Activated CD4-positive, alpha-beta T cell treated with anti-CD3 and anti-CD28 coated beads, Interleukin-2, amount 10 ng/mL, durations not matched to agents 24 days and 14 days (primary cell): ENCODE data around the gene OSBPL10. TPM values are rescaled to one million over a fixed set of nuclear protein-coding genes. Genes with fewer than 3 reads are reported as not detected.

Experiments used
- DNase-seq: peaks from one replicate; pipeline ENCODE4 v3.0.0; 2022
- H3K27ac Mint-ChIP-seq: one replicate; pipeline ENCODE4 v1.8.0; 2022; ENCODE audit warnings: mild to moderate bottlenecking, mixed read lengths
- H3K27me3 Mint-ChIP-seq: one replicate; pipeline ENCODE4 v1.8.0; 2022; ENCODE audit warnings: mixed read lengths
- H3K36me3 Mint-ChIP-seq: one replicate; pipeline ENCODE4 v1.8.0; 2022; ENCODE audit warnings: low read depth, mild to moderate bottlenecking, mixed read lengths
- H3K4me1 Mint-ChIP-seq: one replicate; pipeline ENCODE4 v1.8.0; 2021; ENCODE audit warnings: mixed read lengths
- H3K4me3 Mint-ChIP-seq: one replicate; pipeline ENCODE4 v1.8.0; 2022; ENCODE audit warnings: mild to moderate bottlenecking, moderate library complexity, mixed read lengths
- H3K9me3 Mint-ChIP-seq: one replicate; pipeline ENCODE4 v1.8.0; 2021; ENCODE audit warnings: mixed read lengths
- intact Hi-C: fragments of 100-400 bp; cut with micrococcal nuclease; formaldehyde crosslinking; loops from one replicate; pipeline ENCODE4 v1.15.1; 2023
- total RNA-seq: library from RNA; stranded (reverse); gene quantifications from 2 replicates; pipeline ENCODE4 v1.2.3, GENCODE V29; 2022

OSBPL10 gene
- total RNA-seq, 1 donor from 2014 or later, result 14.5 TPM

GRCh38 chr3:31772272-31772671, 208.8 kb downstream of the OSBPL10 start:
- no peaks in the 10 kb centered on the region for H3K9me3 Mint-ChIP-seq
- H3K4me1 Mint-ChIP-seq, result peaks cover 42% of the 10 kb centered on the region
- H3K27me3 Mint-ChIP-seq, result no peaks in the 10 kb centered on the region
- no peak for DNase-seq
- H3K4me3 Mint-ChIP-seq, result no peak overlapping the region
- intact Hi-C loops, result loop anchor here (1.0 to 5.0 kb wide), 5 partner anchors 16 to 519 kb away; no protein-coding TSS in a partner anchor
- peak overlapping the region; percentile 87 for H3K27ac Mint-ChIP-seq
- peaks cover 3% of the 10 kb centered on the region for H3K36me3 Mint-ChIP-seq

DNA sequence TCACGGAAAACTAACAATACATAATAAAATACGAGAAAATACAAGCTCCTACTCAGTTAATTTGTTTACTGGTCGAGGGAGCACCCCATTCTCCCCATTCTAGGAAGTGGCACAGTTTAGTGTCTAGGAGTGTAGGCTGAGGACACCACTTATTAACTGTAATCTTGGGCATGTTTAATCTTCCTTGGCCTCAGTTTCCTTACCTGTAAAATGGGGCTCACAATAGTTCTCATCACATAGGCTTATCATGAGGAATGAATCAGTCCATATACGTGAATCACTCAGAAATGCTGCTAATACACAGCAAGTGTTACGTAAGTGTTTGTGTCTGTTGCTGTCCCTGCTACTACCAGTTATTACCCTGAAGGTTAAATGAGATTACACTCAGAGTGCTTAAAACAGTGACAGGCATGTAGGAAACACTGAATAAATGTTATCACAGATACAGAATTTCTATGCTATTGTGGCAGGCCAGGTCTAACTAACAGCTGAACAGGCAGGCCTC, 210.2 kb downstream of the OSBPL10 start:
- intact Hi-C loops, result loop anchor here (5.0 kb wide), 2 partner anchors 146 to 371 kb away; no protein-coding TSS in a partner anchor
- DNase-seq, result no peak
- Mint-ChIP-seq H3K36me3 (no peaks in the 10 kb centered on the region), H3K9me3 (no peaks in the 10 kb centered on the region), H3K4me3 (no peak overlapping the region), H3K27ac (no peak overlapping the region), H3K4me1 (peaks cover 49% of the 10 kb centered on the region), H3K27me3 (no peaks in the 10 kb centered on the region)

- H3K36me3 Mint-ChIP-seq, result no peaks in the 10 kb centered on the region
- no peaks in the 10 kb centered on the region for H3K9me3 Mint-ChIP-seq
- peak; percentile 88 for DNase-seq
- no peak overlapping the region for H3K27ac Mint-ChIP-seq
- intact Hi-C loops, result loop anchor here (2.0 to 5.0 kb wide), 3 partner anchors 158 to 1001 kb away; no protein-coding TSS in a partner anchor
- peak overlapping the region; percentile 9 for H3K4me3 Mint-ChIP-seq
- peaks cover 54% of the 10 kb centered on the region for H3K4me1 Mint-ChIP-seq
- H3K27me3 Mint-ChIP-seq, result no peaks in the 10 kb centered on the region
Observed at GRCh38 chr3:31768479-31769125, 212.5 kb downstream of the OSBPL10 start.

DNA sequence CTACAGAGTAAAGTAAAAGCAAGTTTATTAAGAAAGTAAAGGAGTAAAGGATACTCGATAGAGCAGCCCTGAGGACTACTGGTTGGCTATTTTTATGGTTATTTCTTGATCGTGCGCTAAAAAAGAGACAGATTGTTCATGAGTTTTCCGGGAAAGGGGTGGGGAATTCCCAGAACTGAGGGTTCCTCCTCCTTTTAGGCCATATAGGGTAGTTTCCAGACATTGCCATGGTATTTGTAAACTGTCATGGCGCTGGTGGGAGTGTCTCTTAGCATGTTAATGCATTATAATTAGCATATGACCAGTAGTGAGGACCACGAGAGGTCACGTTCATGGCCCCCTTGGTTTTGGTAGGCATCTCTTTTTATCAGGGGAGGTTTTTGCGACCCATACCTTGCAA, 213.1 kb downstream of the OSBPL10 start:
- DNase-seq, result no peak
- H3K4me3 Mint-ChIP-seq, result no peak overlapping the region
- intact Hi-C loops, result loop anchor here (2.0 to 5.0 kb wide), 3 partner anchors 157 to 1001 kb away; no protein-coding TSS in a partner anchor
- H3K27me3 Mint-ChIP-seq, result no peaks in the 10 kb centered on the region
- H3K4me1 Mint-ChIP-seq, result peaks cover 52% of the 10 kb centered on the region
- no peaks in the 10 kb centered on the region for H3K36me3 Mint-ChIP-seq
- H3K9me3 Mint-ChIP-seq, result no peaks in the 10 kb centered on the region
- no peak overlapping the region for H3K27ac Mint-ChIP-seq

GRCh38 chr3:31766669-31767068, 214.4 kb downstream of the OSBPL10 start:
- intact Hi-C loops, result loop anchor here (5.0 kb wide), 1 partner anchor 999 kb away; no protein-coding TSS in a partner anchor
- Mint-ChIP-seq H3K9me3 (no peaks in the 10 kb centered on the region), H3K4me1 (peaks cover 51% of the 10 kb centered on the region), H3K36me3 (no peaks in the 10 kb centered on the region), H3K27ac (peak overlapping the region; percentile 38), H3K4me3 (no peak overlapping the region), H3K27me3 (no peaks in the 10 kb centered on the region)
- DNase-seq, result no peak

DNA sequence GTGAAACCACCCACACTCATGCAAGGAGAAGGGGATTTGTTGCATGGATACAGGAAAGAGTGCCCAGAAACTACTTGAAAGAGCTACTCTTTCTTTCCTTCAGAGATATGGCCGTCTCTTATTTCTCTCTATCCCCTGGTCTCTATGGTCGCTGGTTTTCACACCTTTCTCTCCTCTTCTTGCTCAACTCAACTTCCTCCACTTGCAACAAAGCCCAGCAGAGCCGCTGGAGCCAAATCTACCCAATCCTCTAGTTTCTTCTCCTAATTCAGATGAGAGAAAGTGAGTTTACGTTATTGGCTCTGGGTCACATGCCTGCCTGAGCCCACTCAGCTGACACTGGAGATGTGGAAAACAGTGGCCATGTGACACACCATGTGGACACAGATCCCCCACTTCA, 215.2 kb downstream of the OSBPL10 start:
- intact Hi-C loops, result loop anchor here (5.0 kb wide), 1 partner anchor 999 kb away; no protein-coding TSS in a partner anchor
- Mint-ChIP-seq H3K9me3 (no peaks in the 10 kb centered on the region), H3K27ac (peak overlapping the region; percentile 42), H3K27me3 (no peaks in the 10 kb centered on the region), H3K4me1 (peaks cover 47% of the 10 kb centered on the region), H3K4me3 (no peak overlapping the region), H3K36me3 (no peaks in the 10 kb centered on the region)
- DNase-seq, result no peak

- H3K36me3 Mint-ChIP-seq, result no peaks in the 10 kb centered on the region
- intact Hi-C loops, result no loop called here
- H3K4me3 Mint-ChIP-seq, result no peak overlapping the region
- no peak overlapping the region for H3K27ac Mint-ChIP-seq
- H3K9me3 Mint-ChIP-seq, result no peaks in the 10 kb centered on the region
- H3K27me3 Mint-ChIP-seq, result no peaks in the 10 kb centered on the region
- peaks cover 41% of the 10 kb centered on the region for H3K4me1 Mint-ChIP-seq
- DNase-seq, result no peak
Observed at GRCh38 chr3:31763731-31764130, 217.3 kb downstream of the OSBPL10 start.

DNA sequence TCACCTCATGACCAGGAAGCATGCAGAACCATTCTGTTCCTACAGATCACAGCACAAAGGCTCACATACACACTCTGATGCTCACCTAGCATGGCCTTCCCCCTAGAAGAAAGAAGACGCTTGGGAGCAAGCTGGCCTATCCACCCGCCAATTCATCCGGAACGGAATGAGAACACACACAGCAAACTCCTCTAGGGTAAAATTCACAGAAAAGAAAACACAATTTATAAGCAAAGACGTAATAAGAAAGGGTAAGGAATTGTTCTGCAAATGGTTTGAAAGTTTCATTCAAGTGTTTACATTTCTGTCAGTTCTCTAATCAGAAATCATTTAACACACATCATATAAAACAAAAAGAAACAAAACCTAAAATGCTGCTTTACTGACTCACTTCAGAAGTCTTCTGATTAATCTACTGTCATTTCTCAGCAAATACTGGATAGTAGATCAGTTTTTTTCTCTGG, 218.1 kb downstream of the OSBPL10 start:
- no peak for DNase-seq
- Mint-ChIP-seq H3K4me3 (no peak overlapping the region), H3K9me3 (no peaks in the 10 kb centered on the region), H3K27ac (no peak overlapping the region), H3K4me1 (peaks cover 43% of the 10 kb centered on the region), H3K36me3 (no peaks in the 10 kb centered on the region), H3K27me3 (no peaks in the 10 kb centered on the region)
- intact Hi-C loops, result no loop called here

DNA sequence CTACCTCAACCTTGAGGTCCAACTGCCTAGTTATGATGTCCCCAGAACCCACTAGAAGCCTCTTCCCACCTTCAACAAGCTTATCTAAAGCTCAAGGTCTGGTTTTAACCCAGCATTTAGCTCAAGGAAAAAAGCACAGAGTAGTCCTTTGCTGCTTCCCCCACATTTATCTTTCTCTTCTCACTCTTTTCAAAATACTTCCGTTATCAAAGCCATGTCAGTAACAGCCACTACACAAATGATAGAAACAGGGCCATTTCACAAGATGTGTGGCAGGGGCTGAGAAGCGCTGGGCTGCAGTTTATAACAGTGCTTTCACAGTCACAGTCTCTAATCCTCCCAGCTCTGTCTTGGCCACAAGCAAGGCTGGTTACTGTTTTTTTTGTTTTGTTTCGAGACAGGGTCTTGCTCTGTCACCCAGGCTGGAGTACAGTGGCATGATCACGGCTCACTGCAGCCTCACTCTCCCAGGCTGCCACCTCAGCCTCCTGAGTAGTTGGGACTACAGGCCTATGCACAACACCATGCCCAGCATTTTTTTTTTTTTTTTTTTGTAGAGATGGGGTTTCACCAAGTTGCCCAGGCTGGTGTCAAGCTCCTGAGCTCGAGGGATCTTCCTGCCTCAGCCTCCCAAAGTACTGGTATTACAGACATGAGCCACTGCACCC, 218.8 kb downstream of the OSBPL10 start:
- DNase-seq, result no peak
- Mint-ChIP-seq H3K27me3 (no peaks in the 10 kb centered on the region), H3K4me1 (peaks cover 43% of the 10 kb centered on the region), H3K36me3 (no peaks in the 10 kb centered on the region), H3K27ac (peak overlapping the region; percentile 15), H3K9me3 (no peaks in the 10 kb centered on the region), H3K4me3 (no peak overlapping the region)
- intact Hi-C loops, result no loop called here

GRCh38 chr3:31760654-31761053, 220.4 kb downstream of the OSBPL10 start:
- DNase-seq, result no peak
- H3K27ac Mint-ChIP-seq, result no peak overlapping the region
- H3K4me3 Mint-ChIP-seq, result no peak overlapping the region
- H3K4me1 Mint-ChIP-seq, result peaks cover 44% of the 10 kb centered on the region
- no peaks in the 10 kb centered on the region for H3K36me3 Mint-ChIP-seq
- H3K9me3 Mint-ChIP-seq, result no peaks in the 10 kb centered on the region
- no peaks in the 10 kb centered on the region for H3K27me3 Mint-ChIP-seq
- intact Hi-C loops, result no loop called here

- Mint-ChIP-seq H3K27ac (peak overlapping the region; percentile 54), H3K9me3 (no peaks in the 10 kb centered on the region), H3K27me3 (no peaks in the 10 kb centered on the region), H3K36me3 (peaks cover 2% of the 10 kb centered on the region), H3K4me3 (no peak overlapping the region), H3K4me1 (peaks cover 55% of the 10 kb centered on the region)
- intact Hi-C loops, result loop anchor here (5.0 to 10.0 kb wide), 5 partner anchors 304 to 1134 kb away; no protein-coding TSS in a partner anchor
- DNase-seq, result peak; percentile 66
Observed at GRCh38 chr3:31758322-31758965, 222.6 kb downstream of the OSBPL10 start.

GRCh38 chr3:31755926-31756658, 225.0 kb downstream of the OSBPL10 start:
- peak overlapping the region; percentile 95 for H3K27ac Mint-ChIP-seq
- peak; percentile 82 for DNase-seq
- peaks cover 49% of the 10 kb centered on the region for H3K4me1 Mint-ChIP-seq
- H3K36me3 Mint-ChIP-seq, result peaks cover 2% of the 10 kb centered on the region
- peak overlapping the region; percentile 68 for H3K4me3 Mint-ChIP-seq
- intact Hi-C loops, result loop anchor here (1.0 to 10.0 kb wide), 13 partner anchors 16 to 1131 kb away; partner anchors contain the start of gene STT3B
- H3K9me3 Mint-ChIP-seq, result no peaks in the 10 kb centered on the region
- H3K27me3 Mint-ChIP-seq, result no peaks in the 10 kb centered on the region
